KOPT-K1 (cell line): ENCODE results near the gene SUZ12.
"Not testable (repeated sequence)": the region's sequence is repeated elsewhere in the genome, so short reads cannot be mapped to it uniquely, and the experiment has no call there.

ENCODE experiments used
- H3K27ac ChIP-seq: fragments of 200-600 bp; sonication (generic); 2 replicates; pipeline ENCODE4 v1.5.1; 2016; ENCODE audit warnings: antibody characterized with exemption, mild to moderate bottlenecking, low read depth, low read length; ENCODE audit not compliant: poor library complexity, severe bottlenecking
- H3K36me3 ChIP-seq: fragments of 200-600 bp; sonication (generic); 2 replicates; pipeline ENCODE4 v1.5.1; 2017; ENCODE audit warnings: antibody characterized with exemption, mild to moderate bottlenecking, low read length, moderate library complexity; ENCODE audit not compliant: insufficient read depth
- H3K9me3 ChIP-seq: fragments of 200-600 bp; sonication (generic); 2 replicates; pipeline ENCODE4 v1.5.1; 2017; ENCODE audit warnings: antibody characterized with exemption, low read length, mild to moderate bottlenecking; ENCODE audit not compliant: insufficient read depth, poor library complexity, severe bottlenecking

The SUZ12 gene

GRCh38 chr17:31926100-31926729 lies 10.6 kb upstream of the SUZ12 start:
- H3K9me3 ChIP-seq, result no peaks in the 10 kb centered on the region
- H3K36me3 ChIP-seq, result no peaks in the 10 kb centered on the region
- H3K27ac ChIP-seq, result no peak overlapping the region

- H3K27ac ChIP-seq, result no peak overlapping the region
- H3K9me3 ChIP-seq, result no peaks in the 10 kb centered on the region
- no peaks in the 10 kb centered on the region for H3K36me3 ChIP-seq
These were observed 5.1 kb upstream of the SUZ12 start for GRCh38 chr17:31931756-31932155.

GRCh38 chr17:31935512-31935911 lies 1.3 kb upstream of the SUZ12 start:
- Histone ChIP-seq H3K27ac (no peak overlapping the region), H3K9me3 (no peaks in the 10 kb centered on the region), H3K36me3 (peaks cover 11% of the 10 kb centered on the region)

- H3K27ac ChIP-seq, result peak overlapping the region; percentile 49
These were observed 1.3 kb downstream of the SUZ12 start for GRCh38 chr17:31937926-31938641.

GRCh38 chr17:31941916-31942315 lies 5.1 kb downstream of the SUZ12 start:
- H3K9me3 ChIP-seq, H3K27ac ChIP-seq: not testable (repeated sequence)
- H3K36me3 ChIP-seq, result peaks cover 72% of the 10 kb centered on the region

More at GRCh38 chr17:31937926-31938641, 1.3 kb downstream of the SUZ12 start:
- peaks cover 37% of the 10 kb centered on the region for H3K36me3 ChIP-seq
- H3K9me3 ChIP-seq, result not testable (repeated sequence)

GRCh38 chr17:31942396-31942795 lies 5.6 kb downstream of the SUZ12 start:
- not testable (repeated sequence) for H3K9me3 ChIP-seq, H3K27ac ChIP-seq
- peaks cover 77% of the 10 kb centered on the region for H3K36me3 ChIP-seq

GRCh38 chr17:31951953-31952352 lies 15.1 kb downstream of the SUZ12 start:
- not testable (repeated sequence) for H3K27ac ChIP-seq, H3K9me3 ChIP-seq
- H3K36me3 ChIP-seq, result peaks cover 96% of the 10 kb centered on the region

- H3K27ac ChIP-seq, H3K9me3 ChIP-seq: not testable (repeated sequence)
- peaks cover 94% of the 10 kb centered on the region for H3K36me3 ChIP-seq
These were observed 27.3 kb downstream of the SUZ12 start for GRCh38 chr17:31964131-31964530.

- Histone ChIP-seq H3K27ac (no peak overlapping the region), H3K36me3 (peaks cover 94% of the 10 kb centered on the region), H3K9me3 (no peaks in the 10 kb centered on the region)
These were observed 30.8 kb downstream of the SUZ12 start for GRCh38 chr17:31967648-31968047.

GRCh38 chr17:31970416-31970815 lies 33.6 kb downstream of the SUZ12 start:
- H3K9me3 ChIP-seq, H3K27ac ChIP-seq: not testable (repeated sequence)
- peaks cover 90% of the 10 kb centered on the region for H3K36me3 ChIP-seq

- H3K36me3 ChIP-seq, result peaks cover 88% of the 10 kb centered on the region
- H3K9me3 ChIP-seq, H3K27ac ChIP-seq: not testable (repeated sequence)
These were observed 37.7 kb downstream of the SUZ12 start for GRCh38 chr17:31974269-31975071.

GRCh38 chr17:31975391-31975790 lies 38.6 kb downstream of the SUZ12 start:
- not testable (repeated sequence) for H3K9me3 ChIP-seq, H3K27ac ChIP-seq
- H3K36me3 ChIP-seq, result peaks cover 86% of the 10 kb centered on the region

GRCh38 chr17:31991821-31992220 lies 55.0 kb downstream of the SUZ12 start:
- peaks cover 99% of the 10 kb centered on the region for H3K36me3 ChIP-seq
- H3K9me3 ChIP-seq, H3K27ac ChIP-seq: not testable (repeated sequence)

GRCh38 chr17:31997005-31997404 lies 60.2 kb downstream of the SUZ12 start:
- Histone ChIP-seq H3K27ac (no peak overlapping the region), H3K36me3 (peaks cover 100% of the 10 kb centered on the region), H3K9me3 (no peaks in the 10 kb centered on the region)

- peaks cover 11% of the 10 kb centered on the region; the same call in 1 of the 2 replicates for H3K36me3 ChIP-seq
- H3K27ac ChIP-seq, result peak within 1 kb of the TSS; percentile 91
- H3K9me3 ChIP-seq, result no peaks in the 10 kb centered on the region
These were observed 70.2 kb downstream of the SUZ12 start, which contains the start of gene LRRC37B for GRCh38 chr17:32006957-32007462. TSS of gene LRRC37B (plus strand) at chr17:32007383. CDS start at chr17:32021393, 14,010 bp downstream.
